ENCODE measurements around the gene VGLL4.
A peak's percentile ranks its signal among the peaks of the same experiment; 100 is the strongest.

Gene VGLL4

GRCh38 chr3:11662392-11662990, 18.8 kb upstream of the VGLL4 start:
- Histone ChIP-seq H3K4me1 (no peaks in the 10 kb centered on the region), H3K27me3 (no peaks in the 10 kb centered on the region), H3K4me3 (ENCODE audit: low read depth, low read length) (no peak overlapping the region), H3K36me3 (no peaks in the 10 kb centered on the region), H3K9me3 (no peaks in the 10 kb centered on the region)
- TF ChIP-seq CTCF (IDR thresholded peaks at IDR 0.05; ENCODE audit: low read depth, low read length): peak; percentile 45
- DNase-seq: no peak

GRCh38 chr3:11661827-11662226, 18.1 kb upstream of the VGLL4 start:
- H3K9me3 ChIP-seq: no peaks in the 10 kb centered on the region
- no peak for DNase-seq
- no peak for TF ChIP-seq CTCF (IDR thresholded peaks at IDR 0.05; ENCODE audit: low read depth, low read length)

GRCh38 chr3:11661052-11661656, 17.4 kb upstream of the VGLL4 start:
- H3K27me3 ChIP-seq: no peaks in the 10 kb centered on the region
- no peaks in the 10 kb centered on the region for H3K36me3 ChIP-seq
- no peaks in the 10 kb centered on the region for H3K4me1 ChIP-seq
- H3K4me3 ChIP-seq (ENCODE audit: low read depth, low read length): no peak overlapping the region
- no peak for TF ChIP-seq CTCF (IDR thresholded peaks at IDR 0.05; ENCODE audit: low read depth, low read length)
- H3K9me3 ChIP-seq: no peaks in the 10 kb centered on the region
- no peak for DNase-seq

More at GRCh38 chr3:11661827-11662226, 18.1 kb upstream of the VGLL4 start:
- no peaks in the 10 kb centered on the region for H3K27me3 ChIP-seq
- H3K36me3 ChIP-seq: no peaks in the 10 kb centered on the region
- H3K4me3 ChIP-seq (ENCODE audit: low read depth, low read length): no peak overlapping the region
- H3K4me1 ChIP-seq: no peaks in the 10 kb centered on the region

GRCh38 chr3:11660242-11660641, 16.5 kb upstream of the VGLL4 start:
- H3K27me3 ChIP-seq: no peaks in the 10 kb centered on the region
- TF ChIP-seq CTCF (IDR thresholded peaks at IDR 0.05; ENCODE audit: low read depth, low read length): no peak
- H3K36me3 ChIP-seq: no peaks in the 10 kb centered on the region
- no peak overlapping the region for H3K4me3 ChIP-seq (ENCODE audit: low read depth, low read length)
- no peaks in the 10 kb centered on the region for H3K4me1 ChIP-seq
- H3K9me3 ChIP-seq: no peaks in the 10 kb centered on the region
- no peak for DNase-seq

- DNase-seq: no peak
- H3K27me3 ChIP-seq: no peaks in the 10 kb centered on the region
- no peak for TF ChIP-seq CTCF (IDR thresholded peaks at IDR 0.05; ENCODE audit: low read depth, low read length)
Measured at GRCh38 chr3:11658180-11658579, 14.5 kb upstream of the VGLL4 start.

GRCh38 chr3:11655196-11655928, 11.6 kb upstream of the VGLL4 start:
- H3K27me3 ChIP-seq: no peaks in the 10 kb centered on the region
- no peaks in the 10 kb centered on the region for H3K9me3 ChIP-seq
- TF ChIP-seq CTCF (IDR thresholded peaks at IDR 0.05; ENCODE audit: low read depth, low read length): peak; percentile 50
- no peaks in the 10 kb centered on the region for H3K4me1 ChIP-seq
- H3K4me3 ChIP-seq (ENCODE audit: low read depth, low read length): no peak overlapping the region
- peak; percentile 23 for DNase-seq
- no peaks in the 10 kb centered on the region for H3K36me3 ChIP-seq

More at GRCh38 chr3:11658180-11658579, 14.5 kb upstream of the VGLL4 start:
- Histone ChIP-seq H3K4me3 (ENCODE audit: low read depth, low read length) (no peak overlapping the region), H3K4me1 (no peaks in the 10 kb centered on the region), H3K36me3 (no peaks in the 10 kb centered on the region), H3K9me3 (no peaks in the 10 kb centered on the region)

Data from BE2C (cell line).